HuH-7 (cell line): Measurements from ENCODE around the gene BLID.

ENCODE experiments used
- DNase-seq: peaks from one replicate; pipeline ENCODE4 v3.0.0; 2011; ENCODE audit warnings: low spot score

BLID gene

DNA sequence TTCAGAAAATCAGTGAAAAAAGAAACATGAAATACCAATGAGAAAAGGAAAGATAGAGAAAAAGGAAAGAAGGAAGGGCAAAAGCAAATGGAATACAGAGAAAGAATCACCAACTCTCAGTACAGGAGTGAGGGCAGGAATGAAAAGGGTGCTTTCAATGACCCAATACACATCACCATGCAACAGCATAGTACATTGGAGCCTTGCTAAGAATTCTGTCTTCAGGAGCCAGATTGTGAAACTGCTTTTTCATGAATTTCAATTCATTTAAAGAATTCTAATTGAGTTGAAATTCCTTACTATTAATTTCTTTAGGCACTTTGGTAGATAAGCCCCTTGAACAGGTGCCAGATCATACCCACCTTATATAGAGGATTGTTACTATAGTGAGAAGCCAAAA, 34.9 kb downstream of the BLID start:
- no peak for DNase-seq

DNA sequence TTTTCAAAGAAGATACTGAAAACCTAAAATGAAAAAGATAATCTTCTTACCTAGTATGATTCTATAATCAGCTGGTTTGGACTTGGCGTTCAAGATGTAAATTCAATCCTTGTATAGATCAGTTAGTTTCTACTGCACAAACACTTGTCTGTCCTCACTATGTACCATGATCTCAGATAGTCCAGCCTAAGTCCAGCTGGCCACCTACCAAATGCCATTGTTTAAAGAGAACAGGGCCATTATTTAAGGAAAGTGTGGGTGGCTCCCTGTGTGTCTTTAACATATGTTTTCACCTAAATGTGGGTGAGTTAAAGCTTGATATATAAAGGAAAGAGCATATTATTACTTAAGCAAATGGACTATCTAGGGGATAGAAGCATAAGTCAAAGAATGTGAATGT, 38.6 kb downstream of the BLID start:
- DNase-seq: no peak

DNA sequence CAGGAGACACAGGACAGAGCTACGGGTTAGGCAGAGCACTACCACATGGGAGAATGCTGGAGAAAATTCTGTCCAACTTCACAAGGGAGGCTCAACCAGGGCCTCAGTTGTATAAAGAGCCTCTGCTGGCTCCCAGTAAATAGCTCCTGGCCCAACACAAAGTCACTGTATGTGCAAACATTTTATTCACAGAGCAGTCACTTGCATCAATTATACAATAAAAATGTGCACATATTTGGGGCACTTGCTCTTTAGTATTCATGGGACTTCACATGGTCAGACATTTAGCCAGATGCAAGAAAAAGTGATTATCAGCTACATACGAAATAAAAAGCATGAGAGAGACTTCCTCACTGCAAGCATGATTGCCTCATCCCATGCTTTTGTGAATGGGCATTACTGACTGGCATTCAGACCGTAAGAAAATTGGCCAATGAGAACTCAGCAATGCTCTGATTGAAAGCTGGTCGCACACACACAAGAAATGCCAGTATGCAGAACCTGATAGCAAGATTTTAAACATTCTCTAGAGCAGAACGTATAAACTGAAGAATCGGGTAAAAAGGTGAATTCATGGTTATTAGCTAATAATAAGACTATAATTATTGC, 39.4 kb downstream of the BLID start:
- DNase-seq: no peak

DNA sequence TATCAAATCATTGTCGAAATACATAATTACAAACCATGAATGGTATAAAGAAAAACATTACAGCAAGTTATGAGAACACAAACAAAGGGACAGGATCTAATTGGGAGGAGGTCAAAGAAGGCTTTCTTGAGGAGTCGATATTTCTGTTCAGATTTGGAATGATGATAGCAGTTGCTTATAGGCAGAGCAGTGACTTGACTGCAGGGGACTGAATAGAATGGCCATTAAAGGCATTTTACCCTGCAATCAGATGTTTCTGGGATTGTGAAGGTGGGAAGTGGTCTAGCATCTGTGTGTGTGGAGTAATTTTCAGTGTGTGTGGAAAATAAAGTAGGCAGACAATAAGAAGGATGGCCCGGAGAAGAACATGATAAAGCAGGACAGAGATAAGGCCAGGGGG, 41.0 kb downstream of the BLID start:
- no peak for DNase-seq

DNA sequence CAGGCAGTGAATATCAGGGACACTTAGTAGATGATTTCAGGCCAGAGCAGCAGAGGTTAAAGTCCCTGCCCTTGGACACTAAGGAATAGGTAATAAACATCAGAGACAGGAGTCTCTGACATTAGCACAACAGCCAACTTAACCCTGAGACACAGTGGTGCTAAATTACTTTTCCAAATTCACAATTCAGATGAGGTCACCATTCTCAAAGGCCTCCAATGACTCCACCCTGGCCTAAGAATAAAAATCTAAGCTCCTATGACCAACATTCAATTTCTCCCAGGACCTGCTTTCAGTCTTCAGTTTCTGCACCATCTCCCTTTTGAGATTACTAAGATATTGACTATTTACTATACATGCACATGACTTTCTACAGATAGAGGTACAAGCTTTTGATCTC, 42.0 kb downstream of the BLID start:
- DNase-seq: no peak

DNA sequence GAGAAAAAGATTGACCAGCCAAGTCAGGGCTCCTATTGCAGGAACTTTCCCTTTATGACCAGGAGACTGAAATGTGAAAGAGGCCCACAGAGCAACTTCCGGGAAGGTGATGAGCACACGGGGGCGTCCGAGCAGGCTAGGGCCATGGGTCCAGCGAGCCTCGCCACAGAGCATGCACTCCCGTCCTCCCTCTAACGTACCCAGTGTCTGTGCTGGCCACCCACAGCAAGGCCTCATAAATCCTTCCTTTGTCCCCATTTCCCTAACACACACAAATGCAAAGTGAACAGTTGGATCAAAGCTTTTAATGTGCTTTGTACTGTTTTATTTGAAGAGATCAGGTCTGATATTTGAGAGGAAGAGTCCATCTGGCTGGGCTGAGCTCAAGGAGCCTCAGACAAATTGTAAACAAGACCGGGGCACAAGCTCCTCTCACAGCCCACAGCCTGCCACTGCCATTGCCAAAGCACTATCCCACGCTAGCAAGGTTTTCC, 44.3 kb downstream of the BLID start:
- no peak for DNase-seq

DNA sequence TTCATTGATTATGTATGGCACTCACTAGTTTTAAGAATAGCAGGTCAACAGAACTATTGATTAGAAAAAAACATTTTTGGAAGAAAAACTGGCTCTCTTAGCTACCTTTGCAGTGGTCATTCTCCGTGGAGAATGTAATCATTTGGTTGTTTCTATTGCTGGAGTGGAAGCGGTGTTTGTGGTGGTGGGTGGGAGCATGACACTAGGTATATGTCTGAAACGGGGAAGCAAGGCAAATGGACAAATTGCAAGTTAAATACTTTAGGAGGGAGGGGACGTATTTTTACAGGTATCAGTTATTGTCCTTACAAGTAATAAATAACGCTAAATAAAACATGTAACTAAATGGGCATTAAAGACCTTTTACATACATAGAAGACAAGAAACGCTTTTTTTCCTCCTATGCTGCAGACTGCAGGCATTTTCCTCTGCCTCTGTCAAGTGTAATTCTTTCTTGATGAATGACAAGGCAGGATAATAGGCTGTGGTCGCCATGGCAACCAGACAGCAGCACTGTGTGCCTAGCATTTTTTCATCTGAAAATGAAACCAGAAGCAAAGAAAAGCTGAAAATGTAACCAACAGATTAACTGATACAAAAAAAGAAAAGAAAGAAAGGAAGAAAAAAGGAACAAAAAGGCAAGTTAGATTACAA, 46.2 kb downstream of the BLID start:
- DNase-seq: no peak

DNA sequence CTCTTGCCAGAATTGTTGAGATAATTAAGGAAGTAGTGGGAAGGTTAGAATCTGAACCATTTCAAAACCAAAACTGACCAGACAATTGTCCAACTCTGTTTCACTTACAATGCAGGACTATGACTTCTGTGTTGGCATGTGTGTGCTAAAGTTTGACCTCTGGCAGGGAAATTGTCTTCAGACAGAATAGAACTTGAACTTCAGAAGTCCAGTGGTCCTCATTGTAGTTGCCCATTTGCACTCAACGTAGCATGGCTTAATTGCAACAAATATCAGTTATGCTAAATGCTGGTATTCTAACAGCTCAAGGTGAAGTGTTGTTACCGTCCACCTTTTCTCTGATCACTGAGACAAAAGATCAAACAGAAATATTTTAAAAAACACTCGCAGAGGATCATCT, 47.2 kb downstream of the BLID start:
- no peak for DNase-seq

DNA sequence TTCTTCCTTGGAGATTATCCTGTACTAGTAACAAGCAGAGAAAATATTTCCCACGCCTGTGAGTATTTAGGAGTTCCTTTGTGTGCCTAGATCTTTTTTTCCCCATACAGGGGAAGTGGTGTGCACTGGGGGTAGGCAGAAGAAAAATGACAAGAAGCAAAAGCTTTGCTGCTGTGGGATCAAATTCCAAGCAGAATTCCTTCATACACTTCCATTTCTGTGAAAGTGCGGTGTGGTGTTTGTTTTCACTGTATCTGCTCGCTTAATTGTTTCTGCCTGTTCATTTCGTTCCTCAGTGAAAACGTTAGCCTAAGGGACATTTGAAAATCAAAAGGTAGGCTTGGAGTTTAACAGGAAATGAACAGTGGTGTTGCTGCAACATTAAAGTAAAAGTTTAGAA, 47.9 kb downstream of the BLID start:
- no peak for DNase-seq
